Liver (tissue), 9 donors: ENCODE data around the gene CFH. TPM values are rescaled to one million over a fixed set of nuclear protein-coding genes. Genes with fewer than 3 reads are reported as not detected.

Experiments used
- DNase-seq: peaks from one replicate; pipeline ENCODE4 v3.0.0-alpha.2; 2017; ENCODE audit warnings: low spot score
- H3K27ac ChIP-seq, 2 donors: one replicate each; pipeline ENCODE4 v1.7.0; 2013; ENCODE audit warnings: inconsistent platforms in 2 of 2, low read length in 2 of 2, control low read depth in 1 of 2, low read depth in 1 of 2, mild to moderate bottlenecking in 1 of 2
- H3K27me3 ChIP-seq, 4 donors: one replicate each; pipeline versions ENCODE4 v1.6.1 to v1.7.0; 2013; ENCODE audit warnings: low read length in 3 of 4, inconsistent platforms in 1 of 4, mild to moderate bottlenecking in 1 of 4, moderate library complexity in 1 of 4; ENCODE audit not compliant: control insufficient read depth in 4 of 4, insufficient read depth in 4 of 4
- H3K36me3 ChIP-seq, 4 donors: one replicate each; pipeline versions ENCODE4 v1.6.1 to v1.7.0; 2013; ENCODE audit warnings: low read length in 3 of 4, mild to moderate bottlenecking in 3 of 4, low read depth in 1 of 4, moderate library complexity in 1 of 4; ENCODE audit not compliant: control insufficient read depth in 4 of 4, insufficient read depth in 3 of 4
- H3K4me1 ChIP-seq, 4 donors: one replicate each; pipeline versions ENCODE4 v1.6.1 to v1.7.0; 2013; ENCODE audit warnings: low read length in 3 of 4, mild to moderate bottlenecking in 3 of 4, moderate library complexity in 1 of 4; ENCODE audit not compliant: control insufficient read depth in 4 of 4, insufficient read depth in 4 of 4
- H3K4me3 ChIP-seq, 3 donors: one replicate each; pipeline versions ENCODE4 v1.6.1 to v1.7.0; 2013; ENCODE audit warnings: low read length in 3 of 3, control low read depth in 1 of 3, low read depth in 1 of 3, mild to moderate bottlenecking in 1 of 3
- H3K9ac ChIP-seq, 2 donors: one replicate each; pipeline ENCODE4 v1.7.0; 2013; ENCODE audit warnings: low read length in 2 of 2, mild to moderate bottlenecking in 2 of 2, moderate library complexity in 2 of 2, control low read depth in 1 of 2, low read depth in 1 of 2
- H3K9me3 ChIP-seq, 4 donors: one replicate each; pipeline versions ENCODE4 v1.6.1 to v1.7.0; 2013; ENCODE audit warnings: low read length in 3 of 4; ENCODE audit not compliant: control insufficient read depth in 4 of 4
- ATF3 ChIP-seq: IDR thresholded peaks from 2 replicates; pipeline ENCODE4 v1.6.1; 2016; ENCODE audit warnings: antibody characterized with exemption
- CTCF ChIP-seq: fragments of 150-350 bp; IDR thresholded peaks from 2 replicates; pipeline ENCODE4 v1.5.1; 2017; ENCODE audit warnings: improper control_type of control experiment, low read depth, low read length; ENCODE audit not compliant: missing input control
- FOXA1 ChIP-seq: IDR thresholded peaks from 2 replicates; pipeline ENCODE4 v1.6.1; 2016; ENCODE audit warnings: antibody characterized with exemption
- FOXA2 ChIP-seq: IDR thresholded peaks from 2 replicates; pipeline ENCODE4 v1.6.1; 2016; ENCODE audit warnings: antibody characterized with exemption
- GABPA ChIP-seq, 2 donors: IDR thresholded peaks in 1 of 2; conservative IDR thresholded peaks in 1 of 2; 2 replicates each; pipeline ENCODE4 v1.6.1; 2016; ENCODE audit warnings: antibody characterized with exemption in 2 of 2, mild to moderate bottlenecking in 1 of 2, moderate library complexity in 1 of 2
- HNF4G ChIP-seq: IDR thresholded peaks from 2 replicates; pipeline ENCODE4 v1.6.1; 2016; ENCODE audit warnings: antibody characterized with exemption
- JUND ChIP-seq, 2 donors: IDR thresholded peaks; 2 replicates each; pipeline ENCODE4 v1.6.1; 2016; ENCODE audit warnings: antibody characterized with exemption in 2 of 2
- MAX ChIP-seq: IDR thresholded peaks from 2 replicates; pipeline ENCODE4 v1.6.1; 2016; ENCODE audit warnings: antibody characterized with exemption
- RAD21 ChIP-seq, 2 donors: IDR thresholded peaks; 2 replicates each; pipeline ENCODE4 v1.6.1; 2016; ENCODE audit warnings: antibody characterized with exemption in 2 of 2, mild to moderate bottlenecking in 2 of 2
- REST ChIP-seq: IDR thresholded peaks from 2 replicates; pipeline ENCODE4 v1.6.1; 2016; ENCODE audit warnings: antibody characterized with exemption, mild to moderate bottlenecking
- TAF1 ChIP-seq: conservative IDR thresholded peaks from 2 replicates; pipeline ENCODE4 v1.6.1; 2016; ENCODE audit warnings: antibody characterized with exemption, mild to moderate bottlenecking
- YY1 ChIP-seq: IDR thresholded peaks from 2 replicates; pipeline ENCODE4 v1.6.1; 2016; ENCODE audit warnings: antibody characterized with exemption, mild to moderate bottlenecking
- ZBTB33 ChIP-seq: IDR thresholded peaks from 2 replicates; pipeline ENCODE4 v1.6.1; 2016; ENCODE audit warnings: antibody characterized with exemption
- WGBS: extraction: QIAGEN DNeasy Blood & Tissue Kit; methylation state at CpG from one replicate; pipeline ENCODE4 v1.1.7; 2013; 5-methylcytosine and 5-hydroxymethylcytosine counted together
- polyA plus RNA-seq, 2 donors: library from polyadenylated mRNA; stranded (reverse) in 1 of 2; unstranded in 1 of 2; fragments of 200-250 nt in 1 of 2; fragments of >200 nt in 1 of 2; fragmentation: Nextera tagmentation in 1 of 2; extraction: Ambion mirVana in 1 of 2; gene quantifications; one replicate each; pipeline versions ENCODE4 v1.2.1 to v1.2.3, GENCODE V29; 2013 to 2015
- total RNA-seq, 2 donors: library from RNA; depleted of rRNA; stranded (reverse); fragments of >200 nt; gene quantifications; one replicate each; pipeline ENCODE4 v1.2.3, GENCODE V29; 2014
- donor health status: healthy.
- donor health status: healthy.
- donor health status: healthy.
- donor health status: healthy.
- donor health status: healthy.

The CFH gene
- total and polyA plus RNA-seq, 4 donors, result 554 to 1,479 (median 782) TPM

GRCh38 chr1:196660852-196661251 is 9.0 kb downstream of the CFH start:
- peak overlapping the region in 1 of 3 donors; percentile 24 for H3K4me3 ChIP-seq
- H3K27me3 ChIP-seq, result no peaks in the 10 kb centered on the region
- WGBS, result 6% methylated on average over 5 of the region's 5 CpGs
- DNase-seq, result no peak
- no peaks in the 10 kb centered on the region for H3K9me3 ChIP-seq
- H3K27ac ChIP-seq, result peak overlapping the region in 1 of 2 donors; percentile 20
- TF ChIP-seq JUND (IDR thresholded peaks at IDR 0.05) (no peak), RAD21 (IDR thresholded peaks at IDR 0.05) (peak; percentile 88 to 90), CTCF (peak; percentile 45), FOXA2 (no peak)
- peak overlapping the region; percentile 53 to 58 for H3K9ac ChIP-seq
- peaks cover 2 to 34% (median 21%) of the 10 kb centered on the region in 4 donors for H3K4me1 ChIP-seq
- peaks cover 2 to 9% (median 5%) of the 10 kb centered on the region in 4 donors for H3K36me3 ChIP-seq

- H3K9me3 ChIP-seq, result no peaks in the 10 kb centered on the region
- peak overlapping the region in 1 of 2 donors; percentile 3 for H3K27ac ChIP-seq
- H3K9ac ChIP-seq, result no peak overlapping the region
- H3K4me3 ChIP-seq, result no peak overlapping the region
- no peak for DNase-seq
- 7% methylated on average over 1 of the region's 1 CpG for WGBS
- peaks cover 2 to 34% (median 21%) of the 10 kb centered on the region in 4 donors for H3K4me1 ChIP-seq
- peaks cover 2 to 12% (median 7%) of the 10 kb centered on the region in 4 donors for H3K36me3 ChIP-seq
- H3K27me3 ChIP-seq, result no peaks in the 10 kb centered on the region
- TF ChIP-seq ZBTB33 (no peak), TAF1 (no peak), REST (no peak), YY1 (no peak), FOXA1 (no peak), GABPA (IDR thresholded peaks at IDR 0.05 in 1 of 2, conservative IDR thresholded peaks at IDR 0.05 in 1 of 2) (no peak), RAD21 (IDR thresholded peaks at IDR 0.05) (no peak), JUND (IDR thresholded peaks at IDR 0.05) (peak in 1 of 2 donors; percentile 25)
Measured at GRCh38 chr1:196661345-196661744, 9.5 kb downstream of the CFH start.

- no peak overlapping the region for H3K27ac ChIP-seq
- H3K9ac ChIP-seq, result no peak overlapping the region
- 59% methylated on average over 1 of the region's 1 CpG for WGBS
- H3K36me3 ChIP-seq, result peaks cover 0 to 31% (median 21%) of the 10 kb centered on the region in 4 donors
- DNase-seq, result no peak
- no peaks in the 10 kb centered on the region for H3K9me3 ChIP-seq
- no peak overlapping the region for H3K4me3 ChIP-seq
- peaks cover 0 to 10% (median 5%) of the 10 kb centered on the region in 4 donors for H3K4me1 ChIP-seq
- no peaks in the 10 kb centered on the region for H3K27me3 ChIP-seq
- TF ChIP-seq MAX, result no peak
- no peak for TF ChIP-seq FOXA1
- no peak for TF ChIP-seq HNF4G
- TF ChIP-seq CTCF, result no peak
- no peak for TF ChIP-seq GABPA (IDR thresholded peaks at IDR 0.05 in 1 of 2, conservative IDR thresholded peaks at IDR 0.05 in 1 of 2)
- no peak for TF ChIP-seq RAD21 (IDR thresholded peaks at IDR 0.05)
- TF ChIP-seq ATF3, result no peak
Measured at GRCh38 chr1:196667131-196667530, 15.3 kb downstream of the CFH start.
